ENCODE measurements around the gene C1orf21.

- TF ChIP-seq CTCF (IDR thresholded peaks at IDR 0.05; ENCODE audit: extremely low read depth in 1 of 2, insufficient read depth in 1 of 2, low read depth in 1 of 2, low read length in 2 of 2) (no peak), POLR2A (IDR thresholded peaks at IDR 0.05; ENCODE audit: low read depth, low read length) (no peak), POLR2AphosphoS5 (IDR thresholded peaks at IDR 0.05; ENCODE audit: insufficient read depth, low read depth, low read length) (no peak), FOS (IDR thresholded peaks at IDR 0.05; ENCODE audit: borderline replicate concordance, insufficient read depth, low read length) (no peak), MAX (IDR thresholded peaks at IDR 0.05; ENCODE audit: insufficient read depth, insufficient read length) (no peak), EZH2 (IDR thresholded peaks at IDR 0.05; ENCODE audit: borderline replicate concordance, low read depth, low read length, severe bottlenecking) (no peak), MYC (IDR thresholded peaks at IDR 0.05; ENCODE audit: low read depth, low read length) (no peak), JUN (IDR thresholded peaks at IDR 0.05; ENCODE audit: borderline replicate concordance, insufficient read depth, insufficient read length, low read depth) (no peak)
Observed at GRCh38 chr1:184462990-184463389, 76.2 kb downstream of the C1orf21 start.
